Omental fat pad (tissue), 4 donors: Measurements from ENCODE around the gene CPXM2. TPM values are rescaled to one million over a fixed set of nuclear protein-coding genes. Genes with fewer than 3 reads are reported as not detected.

Experiments
- ATAC-seq: fragments of 150-250 bp; one replicate; pipeline ENCODE4 v1.9.1; 2016; ENCODE audit warnings: mild to moderate bottlenecking, moderate library complexity; ENCODE audit not compliant: low FRiP score
- DNase-seq: peaks from one replicate; pipeline ENCODE4 v3.0.0-alpha.2; 2019; ENCODE audit warnings: low spot score
- total RNA-seq, 4 donors: library from RNA; depleted of rRNA; stranded (reverse); fragments of >200 nt; gene quantifications; one replicate each; pipeline ENCODE4 v1.1.0, GENCODE V29; 2016
- TF ChIP-seq, protein P1 (sequence below), 3 donors: fragments of 450-650 bp; IDR thresholded peaks; one replicate each; pipeline ENCODE4 v1.5.1; 2016 to 2017; ENCODE audit warnings: antibody characterized with exemption in 3 of 3, mild to moderate bottlenecking in 3 of 3, moderate library complexity in 2 of 3

Gene CPXM2
- total RNA-seq, 4 donors from 2014 or later = 7.3 to 19.2 (median 16.6) TPM

DNA sequence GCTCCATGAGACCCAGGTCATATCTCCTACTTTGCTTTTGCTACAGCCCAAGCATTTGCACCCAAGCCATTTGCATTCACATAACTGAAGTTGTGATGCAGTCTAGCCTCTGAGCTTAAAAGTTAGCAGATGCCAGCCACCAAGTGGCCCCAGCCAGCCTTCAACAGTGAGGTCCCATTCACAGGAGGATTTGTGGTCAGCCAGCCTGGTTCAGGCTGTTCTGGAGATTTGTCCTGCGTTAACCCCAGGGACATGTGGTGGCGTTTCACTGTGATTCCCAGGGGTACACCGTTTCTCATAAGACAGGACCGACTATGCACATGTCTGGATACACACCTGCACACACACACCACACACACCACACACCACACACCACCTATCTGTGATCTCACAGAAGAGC, 174.3 kb downstream of the CPXM2 start:
- TF ChIP-seq, protein P1, sequence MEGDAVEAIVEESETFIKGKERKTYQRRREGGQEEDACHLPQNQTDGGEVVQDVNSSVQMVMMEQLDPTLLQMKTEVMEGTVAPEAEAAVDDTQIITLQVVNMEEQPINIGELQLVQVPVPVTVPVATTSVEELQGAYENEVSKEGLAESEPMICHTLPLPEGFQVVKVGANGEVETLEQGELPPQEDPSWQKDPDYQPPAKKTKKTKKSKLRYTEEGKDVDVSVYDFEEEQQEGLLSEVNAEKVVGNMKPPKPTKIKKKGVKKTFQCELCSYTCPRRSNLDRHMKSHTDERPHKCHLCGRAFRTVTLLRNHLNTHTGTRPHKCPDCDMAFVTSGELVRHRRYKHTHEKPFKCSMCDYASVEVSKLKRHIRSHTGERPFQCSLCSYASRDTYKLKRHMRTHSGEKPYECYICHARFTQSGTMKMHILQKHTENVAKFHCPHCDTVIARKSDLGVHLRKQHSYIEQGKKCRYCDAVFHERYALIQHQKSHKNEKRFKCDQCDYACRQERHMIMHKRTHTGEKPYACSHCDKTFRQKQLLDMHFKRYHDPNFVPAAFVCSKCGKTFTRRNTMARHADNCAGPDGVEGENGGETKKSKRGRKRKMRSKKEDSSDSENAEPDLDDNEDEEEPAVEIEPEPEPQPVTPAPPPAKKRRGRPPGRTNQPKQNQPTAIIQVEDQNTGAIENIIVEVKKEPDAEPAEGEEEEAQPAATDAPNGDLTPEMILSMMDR (IDR thresholded peaks at IDR 0.05) = no peak
- no peak for ATAC-seq
- DNase-seq = no peak

DNA sequence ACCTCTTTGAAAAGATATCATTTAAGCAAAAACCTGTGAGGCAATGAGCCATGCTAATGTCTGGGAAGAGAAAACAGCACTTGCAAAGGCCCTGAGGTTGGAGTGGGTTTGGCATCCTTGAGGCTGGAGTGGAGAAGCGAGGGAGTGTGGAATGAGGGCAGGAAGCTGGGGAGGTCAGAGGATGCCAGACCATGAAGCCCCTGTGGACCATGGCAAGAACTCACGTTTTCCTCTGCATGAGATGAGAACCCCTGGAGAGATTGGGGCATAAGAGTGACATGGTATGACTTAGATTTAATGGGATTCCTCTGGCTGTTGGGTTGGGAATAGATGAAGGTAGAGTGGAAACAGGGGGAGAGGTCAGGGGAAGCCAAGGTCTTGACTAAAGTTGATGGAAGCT, 176.1 kb downstream of the CPXM2 start:
- ATAC-seq = no peak
- TF ChIP-seq, protein P1 (IDR thresholded peaks at IDR 0.05) = no peak

DNA sequence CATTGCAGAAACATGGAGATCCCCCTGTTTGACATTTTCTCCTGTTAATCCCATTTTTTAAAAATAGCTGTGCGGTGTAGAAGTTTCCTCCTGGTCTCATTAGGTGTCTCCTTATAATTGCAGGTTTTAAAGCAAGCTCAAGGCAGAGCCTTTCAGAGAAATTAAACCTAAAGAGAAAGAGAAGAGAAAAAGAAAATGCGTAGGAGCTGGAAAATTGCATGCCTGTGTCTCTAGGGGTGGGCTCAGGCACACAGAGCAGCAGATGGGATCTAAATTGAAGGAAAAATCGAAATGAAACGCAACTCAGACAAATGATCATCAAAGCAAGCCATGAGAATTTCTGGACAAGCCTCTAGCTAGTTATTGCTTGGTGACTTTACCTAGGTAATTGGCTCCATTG, 185.4 kb downstream of the CPXM2 start:
- ATAC-seq (no peak), DNase-seq (no peak)
- TF ChIP-seq, protein P1 (IDR thresholded peaks at IDR 0.05) = no peak

More for the DNA sequence above, 176.1 kb downstream of the CPXM2 start:
- no peak for DNase-seq

DNA sequence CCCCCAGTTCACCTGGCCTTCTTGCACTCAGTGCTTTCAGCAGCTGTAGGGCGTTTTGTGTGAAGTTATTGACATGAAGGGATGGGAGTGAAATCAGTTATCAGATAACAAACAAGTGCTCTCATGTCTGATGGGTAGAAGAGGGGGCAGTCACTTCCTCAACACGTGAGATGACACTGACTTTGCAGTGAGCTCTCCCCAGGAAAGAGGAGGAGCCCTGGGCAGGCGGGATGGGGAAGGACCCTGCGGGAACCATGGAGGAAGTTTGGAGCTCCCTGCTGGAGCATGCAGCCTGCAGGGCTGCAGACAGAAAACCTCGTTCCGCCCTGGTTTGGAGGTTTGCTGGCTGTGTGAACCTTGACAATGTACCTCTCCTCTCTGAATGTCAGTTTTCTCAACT, 186.8 kb downstream of the CPXM2 start:
- ATAC-seq (no peak), DNase-seq (no peak)
- TF ChIP-seq, protein P1 (IDR thresholded peaks at IDR 0.05) = no peak

DNA sequence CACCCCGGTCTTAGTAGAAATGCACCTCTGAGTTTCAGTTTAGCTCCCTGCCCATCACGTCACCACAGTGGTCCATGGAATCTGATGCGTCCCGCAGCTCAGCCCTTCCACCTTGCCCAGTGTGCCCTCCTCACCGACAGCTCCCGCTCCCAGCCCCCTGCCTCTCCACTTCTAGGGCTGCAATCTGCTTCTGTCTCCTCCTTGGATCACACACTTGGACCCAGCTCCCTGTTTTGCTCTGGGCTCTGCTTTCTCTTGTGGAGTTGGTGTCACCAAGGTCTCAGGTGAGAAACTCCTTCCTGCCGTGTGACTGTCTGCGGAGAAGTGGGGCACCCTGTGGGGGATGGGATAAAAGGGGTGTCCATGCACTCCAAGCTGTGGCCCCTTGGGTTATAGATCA, 187.5 kb downstream of the CPXM2 start:
- no peak for ATAC-seq
- no peak for DNase-seq
- TF ChIP-seq, protein P1 (IDR thresholded peaks at IDR 0.05) = no peak

DNA sequence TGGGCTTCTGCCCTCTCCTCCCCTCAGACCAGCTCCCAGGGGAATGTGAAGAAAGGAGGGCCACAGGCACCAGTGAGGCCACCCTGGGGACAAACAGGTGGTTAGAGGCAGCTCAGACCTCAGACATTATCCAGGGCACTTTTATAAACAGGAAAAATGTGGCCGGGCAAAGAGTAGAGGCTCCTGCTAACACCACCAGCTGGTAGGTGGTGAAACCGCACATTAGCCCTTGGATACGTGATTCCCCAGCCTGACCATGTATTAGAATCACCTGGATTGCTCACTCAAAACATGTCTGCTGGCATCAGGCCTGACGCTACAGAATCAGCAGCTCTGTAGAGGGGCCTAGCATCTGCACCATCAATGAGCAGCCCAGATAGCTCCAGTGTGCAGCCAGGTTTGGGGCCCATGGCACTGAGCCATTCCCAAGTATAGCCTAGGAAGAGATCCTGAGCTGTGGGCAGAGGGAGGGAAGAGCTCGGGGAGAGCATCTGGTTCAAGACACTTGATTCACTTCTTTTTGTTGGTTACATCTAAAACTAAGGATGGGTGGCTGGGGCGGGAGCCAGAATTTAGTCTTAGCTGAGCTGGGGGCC, 188.3 kb downstream of the CPXM2 start:
- DNase-seq (no peak), ATAC-seq (no peak)
- TF ChIP-seq, protein P1 (IDR thresholded peaks at IDR 0.05) = no peak

Other genes starting within 250 kb of the CPXM2 start
- gene GPR26, start 225.5 kb downstream of the CPXM2 start, total RNA-seq = not detected
- gene CHST15, start 201.8 kb upstream of the CPXM2 start, total RNA-seq = 10 to 100 TPM; 35.7 to 69.5 (median 51.1) TPM